Activated T-helper 17 cell treated with anti-CD3 and anti-CD28 coated beads, Interleukin-2, amount 50 U/mL, for 72 hours (primary cell): Measurements from ENCODE around the gene SKI. TPM values are rescaled to one million over a fixed set of nuclear protein-coding genes. Genes with fewer than 3 reads are reported as not detected.
A peak's percentile ranks its signal among the peaks of the same experiment; 100 is the strongest.

Source experiments
- ATAC-seq: fragments of 150-1000 bp; cut with Tn5 transposase; replicated peaks from 2 replicates; pipeline ENCODE4 v1.10.0; 2021; ENCODE audit warnings: mild to moderate bottlenecking, moderate library complexity
- H3K27ac Mint-ChIP-seq: one replicate; pipeline ENCODE4 v1.8.0; 2022; ENCODE audit warnings: mixed read lengths
- H3K27me3 Mint-ChIP-seq: one replicate; pipeline ENCODE4 v1.8.0; 2022; ENCODE audit warnings: mixed read lengths
- H3K36me3 Mint-ChIP-seq: one replicate; pipeline ENCODE4 v1.8.0; 2022; ENCODE audit warnings: low read depth, mild to moderate bottlenecking, mixed read lengths
- H3K4me1 Mint-ChIP-seq: one replicate; pipeline ENCODE4 v1.8.0; 2022; ENCODE audit warnings: mixed read lengths
- H3K4me3 Mint-ChIP-seq: one replicate; pipeline ENCODE4 v1.8.0; 2022; ENCODE audit warnings: mild to moderate bottlenecking, mixed read lengths
- H3K9me3 Mint-ChIP-seq: one replicate; pipeline ENCODE4 v1.8.0; 2022; ENCODE audit warnings: mixed read lengths
- total RNA-seq, 2 donors: library from RNA; stranded (reverse); gene quantifications; one replicate each; pipeline ENCODE4 v1.2.3, GENCODE V29; 2022

Gene SKI
- total RNA-seq, 2 donors from 2014 or later = 39.5 to 52.1 TPM

GRCh38 chr1:2200308-2200943 lies 27.7 kb upstream of the SKI start:
- no peaks in the 10 kb centered on the region for H3K27me3 Mint-ChIP-seq
- peak overlapping the region; percentile 94 for H3K27ac Mint-ChIP-seq
- peaks cover 4% of the 10 kb centered on the region for H3K4me1 Mint-ChIP-seq
- no peaks in the 10 kb centered on the region for H3K36me3 Mint-ChIP-seq
- H3K4me3 Mint-ChIP-seq = peak overlapping the region; percentile 95
- H3K9me3 Mint-ChIP-seq = no peaks in the 10 kb centered on the region
- no peak for ATAC-seq

- H3K36me3 Mint-ChIP-seq = no peaks in the 10 kb centered on the region
- peaks cover 4% of the 10 kb centered on the region for H3K4me1 Mint-ChIP-seq
- no peak overlapping the region for H3K4me3 Mint-ChIP-seq
- H3K27me3 Mint-ChIP-seq = no peaks in the 10 kb centered on the region
- no peak for ATAC-seq
- H3K9me3 Mint-ChIP-seq = no peaks in the 10 kb centered on the region
- no peak overlapping the region for H3K27ac Mint-ChIP-seq
These were observed 27.1 kb upstream of the SKI start for GRCh38 chr1:2201062-2201461.

GRCh38 chr1:2202008-2202575 lies 26.0 kb upstream of the SKI start:
- no peak for ATAC-seq
- no peaks in the 10 kb centered on the region for H3K27me3 Mint-ChIP-seq

GRCh38 chr1:2202843-2203601 lies 25.1 kb upstream of the SKI start:
- Mint-ChIP-seq H3K4me1 (peaks cover 4% of the 10 kb centered on the region), H3K27me3 (no peaks in the 10 kb centered on the region), H3K36me3 (no peaks in the 10 kb centered on the region), H3K27ac (no peak overlapping the region), H3K9me3 (no peaks in the 10 kb centered on the region), H3K4me3 (no peak overlapping the region)
- ATAC-seq = no peak

More at GRCh38 chr1:2202008-2202575, 26.0 kb upstream of the SKI start:
- no peaks in the 10 kb centered on the region for H3K36me3 Mint-ChIP-seq
- no peaks in the 10 kb centered on the region for H3K9me3 Mint-ChIP-seq
- no peak overlapping the region for H3K4me3 Mint-ChIP-seq
- H3K4me1 Mint-ChIP-seq = peaks cover 4% of the 10 kb centered on the region
- no peak overlapping the region for H3K27ac Mint-ChIP-seq

- Mint-ChIP-seq H3K4me3 (no peak overlapping the region), H3K9me3 (no peaks in the 10 kb centered on the region), H3K27me3 (no peaks in the 10 kb centered on the region), H3K27ac (no peak overlapping the region), H3K36me3 (no peaks in the 10 kb centered on the region), H3K4me1 (peaks cover 4% of the 10 kb centered on the region)
- no peak for ATAC-seq
These were observed 24.3 kb upstream of the SKI start for GRCh38 chr1:2203671-2204414.

GRCh38 chr1:2204415-2205190 lies 23.5 kb upstream of the SKI start:
- peak; percentile 24 for ATAC-seq
- H3K36me3 Mint-ChIP-seq = no peaks in the 10 kb centered on the region
- no peaks in the 10 kb centered on the region for H3K9me3 Mint-ChIP-seq
- H3K4me3 Mint-ChIP-seq = no peak overlapping the region
- H3K27ac Mint-ChIP-seq = no peak overlapping the region
- H3K27me3 Mint-ChIP-seq = no peaks in the 10 kb centered on the region
- peaks cover under 1% of the 10 kb centered on the region for H3K4me1 Mint-ChIP-seq

GRCh38 chr1:2205191-2205952 lies 22.7 kb upstream of the SKI start:
- Mint-ChIP-seq H3K27ac (no peak overlapping the region), H3K4me3 (peak overlapping the region; percentile 39), H3K9me3 (no peaks in the 10 kb centered on the region), H3K36me3 (no peaks in the 10 kb centered on the region), H3K27me3 (no peaks in the 10 kb centered on the region), H3K4me1 (no peaks in the 10 kb centered on the region)
- peak; percentile 85 for ATAC-seq

- Mint-ChIP-seq H3K36me3 (no peaks in the 10 kb centered on the region), H3K9me3 (no peaks in the 10 kb centered on the region), H3K27me3 (no peaks in the 10 kb centered on the region), H3K4me1 (no peaks in the 10 kb centered on the region), H3K4me3 (no peak overlapping the region), H3K27ac (no peak overlapping the region)
- ATAC-seq = no peak
These were observed 21.2 kb upstream of the SKI start for GRCh38 chr1:2206813-2207487.

- no peak overlapping the region for H3K4me3 Mint-ChIP-seq
- no peak for ATAC-seq
- no peaks in the 10 kb centered on the region for H3K4me1 Mint-ChIP-seq
- no peaks in the 10 kb centered on the region for H3K9me3 Mint-ChIP-seq
- H3K27me3 Mint-ChIP-seq = no peaks in the 10 kb centered on the region
- no peak overlapping the region for H3K27ac Mint-ChIP-seq
- no peaks in the 10 kb centered on the region for H3K36me3 Mint-ChIP-seq
These were observed 19.5 kb upstream of the SKI start for GRCh38 chr1:2208309-2209239.

- H3K4me1 Mint-ChIP-seq = no peaks in the 10 kb centered on the region
- no peak overlapping the region for H3K4me3 Mint-ChIP-seq
- no peaks in the 10 kb centered on the region for H3K36me3 Mint-ChIP-seq
- ATAC-seq = no peak
- H3K27me3 Mint-ChIP-seq = no peaks in the 10 kb centered on the region
- no peaks in the 10 kb centered on the region for H3K9me3 Mint-ChIP-seq
- no peak overlapping the region for H3K27ac Mint-ChIP-seq
These were observed 18.6 kb upstream of the SKI start for GRCh38 chr1:2209400-2210083.

- H3K36me3 Mint-ChIP-seq = no peaks in the 10 kb centered on the region
- ATAC-seq = no peak
- H3K27ac Mint-ChIP-seq = no peak overlapping the region
- H3K27me3 Mint-ChIP-seq = no peaks in the 10 kb centered on the region
- no peaks in the 10 kb centered on the region for H3K9me3 Mint-ChIP-seq
- no peak overlapping the region for H3K4me3 Mint-ChIP-seq
- H3K4me1 Mint-ChIP-seq = no peaks in the 10 kb centered on the region
These were observed 17.9 kb upstream of the SKI start for GRCh38 chr1:2210084-2210653.

- Mint-ChIP-seq H3K27ac (no peak overlapping the region), H3K9me3 (no peaks in the 10 kb centered on the region), H3K4me3 (no peak overlapping the region), H3K4me1 (no peaks in the 10 kb centered on the region), H3K27me3 (no peaks in the 10 kb centered on the region), H3K36me3 (no peaks in the 10 kb centered on the region)
- ATAC-seq = no peak
These were observed 17.3 kb upstream of the SKI start for GRCh38 chr1:2210786-2211185.
